K562 treated with DMSO at 1 percent for 24 hours (cell line): ENCODE measurements around the gene PIK3IP1. TPM values are rescaled to one million over a fixed set of nuclear protein-coding genes. Genes with fewer than 3 reads are reported as not detected.

Experiments used
- total RNA-seq: library from RNA; unstranded; fragments of 300-600 nt; gene quantifications from 2 replicates; pipeline ENCODE4 v1.2.3, GENCODE V29; 2022; ENCODE audit warnings: low read depth; ENCODE audit not compliant: insufficient read depth

Gene PIK3IP1
- 1.6 and 2.1 TPM in 2 replicates for total RNA-seq

GRCh38 chr22:31292236-31292989, at the start of gene PIK3IP1:
TSS of gene PIK3IP1 (minus strand) at chr22:31292488. CDS start at chr22:31292344, 144 bp downstream.

Other genes starting within 250 kb of the PIK3IP1 start
- 52.4 and 56.4 TPM in 2 replicates for gene SMTN, start 211.2 kb downstream of the PIK3IP1 start, total RNA-seq
- 86.9 and 99.0 TPM in 2 replicates for gene SELENOM, start 184.9 kb downstream of the PIK3IP1 start, total RNA-seq
- gene INPP5J, start 169.5 kb downstream of the PIK3IP1 start, total RNA-seq: 31.1 and 33.3 TPM in 2 replicates
- gene PLA2G3, start 152.0 kb downstream of the PIK3IP1 start, total RNA-seq: 0.45 and 0.64 TPM in 2 replicates
- gene RNF185, start 132.3 kb downstream of the PIK3IP1 start, total RNA-seq: 16.7 and 17.6 TPM in 2 replicates
- gene LIMK2, start 80.2 kb downstream of the PIK3IP1 start, total RNA-seq: 11.4 and 12.0 TPM in 2 replicates
- gene PATZ1, start 53.9 kb upstream of the PIK3IP1 start, total RNA-seq: 10.3 and 10.9 TPM in 2 replicates
- gene DRG1, start 107.1 kb upstream of the PIK3IP1 start, total RNA-seq: 53.7 and 63.1 TPM in 2 replicates
- 9.9 and 10.6 TPM in 2 replicates for gene EIF4ENIF1, start 197.4 kb upstream of the PIK3IP1 start, total RNA-seq
- gene SFI1, start 204.0 kb upstream of the PIK3IP1 start, total RNA-seq: 19.0 and 21.2 TPM in 2 replicates